HuH-7 (cell line): Measurements from ENCODE around the gene PHC2.
A peak's percentile ranks its signal among the peaks of the same experiment; 100 is the strongest.
"Not testable (repeated sequence)": the region's sequence is repeated elsewhere in the genome, so short reads cannot be mapped to it uniquely, and the experiment has no call there.

Experiments
- DNase-seq: peaks from one replicate; pipeline ENCODE4 v3.0.0; 2011; ENCODE audit warnings: low spot score

PHC2 gene

DNA sequence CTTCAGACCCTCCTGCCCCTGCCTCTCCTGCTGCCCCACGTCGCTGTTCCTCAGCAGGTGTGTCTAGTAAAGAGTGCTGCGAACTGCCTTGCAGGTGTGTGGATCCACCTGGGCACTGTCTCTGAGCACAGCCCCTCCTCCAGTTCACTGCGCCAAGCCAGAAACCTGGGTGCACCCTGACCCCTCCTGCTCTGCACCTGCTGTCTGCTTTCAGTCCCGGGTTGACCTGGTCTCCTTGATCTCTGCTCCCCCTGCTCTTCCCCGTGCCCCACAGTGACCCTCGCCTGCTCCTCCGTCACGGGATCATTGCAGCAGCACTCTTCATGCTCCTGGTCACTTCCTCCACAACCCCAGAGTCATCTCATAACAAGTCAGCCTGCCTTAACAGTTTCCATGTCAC, 116.5 kb downstream of the PHC2 start:
- DNase-seq = no peak

DNA sequence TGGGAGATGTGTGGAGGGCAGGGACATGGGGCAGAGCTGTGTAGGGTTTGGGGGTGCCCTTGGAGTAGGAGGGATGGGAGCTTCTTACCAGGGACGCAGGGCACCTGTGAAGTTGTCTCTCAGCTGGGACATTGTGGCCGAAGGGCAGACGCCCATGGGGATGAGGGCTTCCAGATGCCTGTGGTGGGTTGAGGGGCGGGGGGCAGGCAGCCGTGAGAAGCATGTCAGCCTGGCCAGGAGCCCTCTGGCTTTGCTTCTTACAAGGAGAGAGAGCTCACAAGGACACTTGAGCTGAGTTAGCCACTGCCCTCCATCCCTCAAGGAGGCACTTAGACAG, 118.5 kb downstream of the PHC2 start:
- no peak for DNase-seq

DNA sequence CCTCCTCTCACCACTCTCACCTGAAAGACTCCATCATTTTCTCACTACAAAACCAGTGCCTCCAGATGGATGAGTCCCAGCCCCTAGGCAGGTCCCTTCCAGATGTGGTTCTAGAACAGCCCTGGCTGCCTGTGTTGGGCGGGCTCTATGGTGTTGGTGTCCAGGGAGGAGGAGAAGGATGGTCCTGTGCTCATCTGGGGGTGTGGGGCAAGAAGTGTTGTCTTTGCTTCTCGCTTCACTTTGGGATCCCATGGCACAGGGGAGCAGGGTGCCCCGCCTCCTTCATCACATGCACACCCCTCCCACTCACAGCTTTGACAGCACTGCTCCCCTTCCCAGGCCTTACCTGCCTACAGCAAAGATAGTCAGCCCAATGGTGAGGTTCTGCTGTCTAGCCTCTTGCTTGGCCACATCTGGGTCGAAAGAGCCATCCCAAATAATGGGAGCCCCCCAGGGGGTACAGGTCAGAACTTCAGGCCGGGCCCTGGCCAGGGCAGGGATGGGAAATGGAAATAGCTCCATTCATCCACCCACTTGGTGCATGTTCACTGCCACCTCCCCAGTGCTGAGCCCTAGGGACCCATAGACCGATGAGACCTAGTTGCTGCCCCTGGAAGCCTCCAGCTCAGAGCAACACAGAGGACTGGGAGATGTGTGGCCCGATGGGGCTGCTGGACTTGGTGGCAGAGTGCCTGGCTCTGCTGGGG, 119.0 kb downstream of the PHC2 start:
- DNase-seq = no peak

DNA sequence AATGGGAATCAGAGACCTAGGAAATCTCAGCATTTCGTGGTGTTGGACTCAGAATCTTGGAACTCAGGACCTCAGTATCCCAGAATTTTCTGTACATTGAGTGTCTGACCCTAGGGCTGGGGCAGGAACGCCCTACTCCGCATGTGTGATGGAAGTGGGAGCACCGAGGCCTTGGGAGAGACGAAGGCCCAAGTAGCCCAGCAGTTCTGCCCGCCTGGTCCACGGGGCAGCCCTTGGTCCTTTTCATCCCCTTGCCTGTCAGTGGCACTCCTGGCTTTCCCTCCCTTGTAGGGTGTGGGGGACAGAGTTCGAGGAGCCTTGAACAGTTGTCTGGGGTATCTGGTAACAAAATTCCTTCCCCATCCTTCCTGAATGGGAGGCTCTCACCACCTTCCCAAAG, 120.2 kb downstream of the PHC2 start:
- no peak for DNase-seq

DNA sequence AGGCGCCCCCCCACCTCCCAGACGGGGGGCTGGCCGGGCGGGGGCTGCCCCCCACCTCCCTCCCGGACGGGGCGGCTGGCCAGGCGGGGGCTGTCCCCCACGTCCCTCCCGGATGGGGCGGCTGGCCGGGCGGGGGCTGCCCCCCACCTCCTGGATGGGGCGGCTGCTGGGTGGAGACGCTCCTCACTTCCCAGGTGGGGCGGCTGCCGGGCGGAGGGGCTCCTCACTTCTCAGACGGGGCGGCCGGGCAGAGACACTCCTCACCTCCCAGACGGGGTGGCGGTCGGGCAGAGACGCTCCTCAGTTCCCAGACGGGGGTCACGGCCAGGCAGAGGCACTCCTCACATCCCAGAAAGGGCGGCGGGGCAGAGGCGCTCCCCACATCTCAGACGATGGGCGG, 121.5 kb downstream of the PHC2 start:
- DNase-seq = not testable (repeated sequence)

GRCh38 chr1:33307494-33307864, 123.4 kb downstream of the PHC2 start:
- DNase-seq = no peak

DNA sequence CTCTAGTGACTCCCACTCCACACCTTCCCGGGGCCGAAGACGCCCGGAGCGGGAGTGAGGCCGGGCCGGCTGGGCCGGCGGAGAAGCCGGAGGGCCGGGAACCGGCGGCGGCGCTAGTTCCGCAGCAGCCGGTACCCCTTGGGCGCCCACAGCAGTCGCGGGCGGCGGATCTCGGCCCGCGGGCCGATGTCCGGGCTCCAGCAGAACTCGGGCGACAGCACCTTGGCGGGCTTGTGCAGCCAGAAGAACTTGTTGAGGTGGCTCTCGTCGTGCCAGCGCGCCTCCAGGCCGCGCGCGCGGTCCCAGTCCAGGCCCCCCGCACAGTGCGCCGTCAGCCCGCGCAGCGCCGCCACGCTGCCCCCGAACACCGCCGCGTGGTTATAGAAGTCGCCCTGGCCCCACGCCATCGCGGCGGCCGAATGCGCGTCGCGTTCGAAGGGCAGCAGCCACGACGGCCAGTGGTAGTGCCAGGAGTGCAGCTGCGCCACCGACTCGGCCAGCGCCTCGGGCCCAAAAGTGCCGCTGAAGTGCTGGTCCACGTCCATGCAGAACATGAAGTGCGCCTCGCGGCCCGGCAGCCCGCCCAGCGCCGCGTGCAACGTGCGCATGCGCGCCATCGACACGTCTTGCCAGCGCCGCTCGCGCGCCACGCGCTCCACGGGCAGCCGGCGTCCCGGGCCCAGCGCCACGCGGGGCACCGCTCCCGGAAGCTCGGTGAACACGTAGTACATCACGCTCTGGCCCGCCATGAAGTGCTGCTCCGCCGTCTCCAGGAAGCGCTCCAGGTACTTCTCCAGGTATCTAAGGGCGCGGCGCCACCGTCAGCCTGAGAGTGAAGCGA, 124.0 kb downstream of the PHC2 start:
- no peak for DNase-seq

DNA sequence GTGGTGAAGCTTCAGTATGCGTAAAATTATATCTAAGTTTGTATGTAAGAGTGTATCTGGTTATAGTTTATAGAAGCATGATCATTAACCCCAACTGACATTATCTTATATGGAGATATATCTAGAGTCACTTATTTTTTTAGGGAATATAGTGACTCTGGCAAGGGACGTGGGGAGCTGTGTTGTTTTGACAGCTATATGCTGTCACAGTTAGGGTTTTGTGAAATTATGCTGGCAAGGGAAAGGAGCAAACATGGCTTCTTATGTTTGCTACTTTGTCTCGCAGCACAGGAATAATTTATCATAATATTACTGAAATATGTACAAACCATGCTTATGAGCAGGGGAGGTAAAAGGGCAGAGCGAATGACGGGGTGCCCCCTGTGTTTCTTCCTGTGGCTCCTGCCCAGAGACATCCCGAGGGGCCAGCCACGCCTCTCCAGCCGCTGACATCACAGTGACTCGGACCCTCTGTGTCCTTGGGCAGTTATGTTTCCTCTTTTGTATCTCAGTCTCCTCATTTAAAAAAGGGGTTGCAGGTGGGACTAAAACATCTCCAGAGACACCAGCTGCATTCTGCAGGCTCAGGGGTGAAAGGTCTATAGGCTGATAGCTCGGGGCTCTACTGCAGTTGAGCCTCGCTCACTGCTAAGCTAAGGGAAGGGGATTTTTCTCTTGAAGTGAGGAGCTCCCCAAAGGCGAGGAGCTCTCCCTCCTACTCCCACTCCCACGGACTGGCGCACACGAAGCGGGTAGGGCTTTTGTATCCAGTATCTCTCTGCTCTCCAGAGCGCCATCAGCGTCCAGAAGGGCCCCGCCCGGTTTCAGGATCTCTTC, 124.9 kb downstream of the PHC2 start:
- no peak for DNase-seq

DNA sequence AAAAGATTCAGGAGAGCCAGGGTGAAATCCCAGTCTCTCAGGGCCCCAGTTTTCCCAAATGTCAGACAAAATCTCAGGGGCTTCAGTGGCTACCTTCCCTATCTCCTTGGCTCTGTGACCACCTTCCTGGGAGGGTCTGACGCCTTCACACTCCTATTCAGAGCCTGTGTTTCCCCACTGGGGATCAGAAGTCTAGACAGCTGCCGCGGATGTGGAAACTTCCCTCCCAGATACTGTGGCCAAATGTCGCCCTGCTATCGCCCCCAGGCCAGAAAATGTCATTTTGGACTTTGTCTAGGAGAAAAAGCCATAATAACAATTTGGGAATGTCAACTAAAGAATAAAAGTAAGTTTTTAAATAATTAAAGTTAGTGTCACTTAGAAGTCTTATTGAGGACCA, 125.9 kb downstream of the PHC2 start:
- DNase-seq = no peak

DNA sequence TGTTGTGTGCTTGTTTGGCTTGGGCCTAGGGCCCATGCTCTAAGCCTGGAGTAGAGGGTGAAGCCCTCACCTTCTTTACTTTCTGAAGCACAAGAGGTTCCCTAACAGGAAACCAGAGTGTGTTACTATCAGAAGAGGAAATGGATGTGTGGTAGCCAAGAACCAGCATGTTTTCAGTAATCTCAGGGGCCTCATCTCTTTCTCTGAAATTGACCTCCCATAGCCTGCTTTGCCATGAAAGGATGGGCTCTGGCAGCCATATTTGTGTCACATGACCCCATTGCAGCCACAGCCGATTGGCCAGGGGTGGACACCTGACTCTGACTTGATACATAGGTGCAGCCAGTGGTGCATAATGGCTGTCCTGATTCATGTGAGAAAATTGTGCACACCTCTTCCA, 128.6 kb downstream of the PHC2 start:
- DNase-seq = no peak

GRCh38 chr1:33301273-33301984, 129.5 kb downstream of the PHC2 start:
- DNase-seq = no peak

- DNase-seq = no peak
Measured at GRCh38 chr1:33300673-33301072, 130.2 kb downstream of the PHC2 start.

- no peak for DNase-seq
Measured at GRCh38 chr1:33299461-33300155, 131.3 kb downstream of the PHC2 start.

DNA sequence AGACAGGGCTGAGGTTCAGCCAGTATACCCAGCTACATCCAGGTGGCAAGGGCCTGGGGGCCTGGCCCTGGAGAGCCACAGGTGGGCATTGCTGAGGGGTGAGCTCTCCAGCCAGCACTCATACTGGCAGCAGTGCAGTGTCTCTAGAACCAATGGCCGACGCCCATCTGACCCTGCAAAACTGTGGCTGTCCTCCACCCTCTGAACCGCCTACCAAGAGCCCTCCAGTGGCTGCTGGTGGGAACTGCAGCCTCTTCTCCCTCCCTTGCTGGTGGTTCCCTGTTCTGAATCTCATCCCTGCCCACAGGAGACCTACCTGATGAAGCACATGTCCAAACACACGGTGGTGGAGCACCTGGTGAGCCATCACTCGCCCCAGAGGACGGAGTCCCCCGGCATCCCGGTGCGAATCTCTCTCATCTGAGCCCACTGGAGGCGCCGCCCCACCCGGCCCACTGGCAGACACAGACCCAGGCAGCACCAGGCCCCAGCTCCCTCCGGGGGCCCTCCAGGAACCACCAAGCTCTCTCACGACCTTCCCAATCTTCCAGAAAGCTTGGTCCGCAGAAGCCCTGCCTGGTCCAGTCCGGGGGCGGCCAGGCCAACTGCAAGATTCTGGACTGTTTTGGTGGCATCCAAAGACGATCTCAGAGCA, 132.1 kb downstream of the PHC2 start:
- peak; percentile 84 for DNase-seq

DNA sequence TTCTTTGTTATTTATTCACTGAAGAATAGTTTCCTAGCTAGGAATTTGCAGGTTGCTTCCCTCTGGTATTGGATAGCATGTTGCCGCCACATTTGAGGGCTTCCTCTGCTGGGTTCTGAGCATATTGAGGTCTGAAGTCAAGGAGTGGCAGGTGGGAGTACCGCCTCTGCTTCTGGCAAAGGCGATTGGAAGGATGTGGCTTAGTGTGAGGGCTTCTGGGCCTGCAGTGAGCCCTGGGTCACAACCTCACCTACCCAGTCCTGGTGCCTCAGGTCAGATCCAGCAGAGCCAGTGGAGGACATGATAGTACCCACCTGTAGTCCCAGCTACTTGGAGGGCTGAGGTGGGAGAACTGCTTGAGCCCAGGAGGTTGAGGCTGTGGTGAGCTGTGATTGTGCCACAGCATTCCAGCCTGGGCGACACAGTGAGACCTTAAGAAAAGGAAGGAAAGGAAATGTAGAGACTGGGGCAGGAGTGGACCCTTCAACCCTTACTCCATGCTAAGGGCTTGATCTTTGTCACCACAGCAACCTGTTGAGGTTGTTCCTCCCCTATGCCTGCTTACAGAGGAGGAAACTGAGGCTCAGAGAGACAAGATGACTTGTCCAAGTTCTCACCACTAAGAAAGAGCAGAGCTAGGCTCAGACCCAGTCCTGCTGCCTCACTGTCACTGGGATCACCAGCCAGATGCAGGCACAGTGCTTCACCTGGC, 132.8 kb downstream of the PHC2 start:
- DNase-seq = no peak

DNA sequence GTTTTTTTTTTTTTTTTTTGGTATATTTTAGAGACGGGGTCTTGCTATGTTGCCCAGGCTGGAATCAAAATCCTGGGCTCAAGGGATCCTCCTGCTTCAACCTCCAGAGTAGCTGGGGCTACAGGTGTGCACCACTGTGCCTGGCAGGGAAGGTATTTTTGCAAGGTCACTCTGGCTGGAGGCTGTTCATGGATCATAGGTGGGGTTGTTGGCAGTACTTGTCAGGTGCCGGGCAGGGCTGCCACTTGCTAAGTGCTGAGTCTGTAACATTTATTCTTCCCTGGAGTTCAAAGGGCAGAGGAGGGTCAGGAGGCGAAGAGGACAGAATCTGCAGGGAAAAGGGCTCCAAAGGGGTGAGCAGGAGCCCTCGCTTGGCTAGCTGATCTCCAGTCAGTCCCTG, 134.1 kb downstream of the PHC2 start:
- no peak for DNase-seq

DNA sequence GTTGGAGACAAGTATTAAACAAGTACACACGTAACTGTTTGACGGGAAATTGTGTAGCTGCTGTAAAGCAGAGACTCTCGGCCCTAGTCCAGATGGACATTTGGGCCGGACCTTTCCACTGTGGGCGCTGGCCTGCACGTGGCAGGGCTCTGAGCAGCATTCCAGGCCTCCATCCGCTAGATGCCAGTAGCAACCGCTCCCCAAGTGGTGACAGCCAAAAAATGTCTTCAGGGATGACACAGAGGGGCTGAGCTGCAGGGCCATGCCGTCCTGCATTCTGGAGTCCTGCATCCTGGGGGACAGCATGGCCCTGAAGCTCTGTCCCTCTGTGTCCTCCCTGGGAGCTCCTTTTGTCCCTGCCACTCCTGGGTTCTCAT, 134.8 kb downstream of the PHC2 start:
- DNase-seq = no peak

DNA sequence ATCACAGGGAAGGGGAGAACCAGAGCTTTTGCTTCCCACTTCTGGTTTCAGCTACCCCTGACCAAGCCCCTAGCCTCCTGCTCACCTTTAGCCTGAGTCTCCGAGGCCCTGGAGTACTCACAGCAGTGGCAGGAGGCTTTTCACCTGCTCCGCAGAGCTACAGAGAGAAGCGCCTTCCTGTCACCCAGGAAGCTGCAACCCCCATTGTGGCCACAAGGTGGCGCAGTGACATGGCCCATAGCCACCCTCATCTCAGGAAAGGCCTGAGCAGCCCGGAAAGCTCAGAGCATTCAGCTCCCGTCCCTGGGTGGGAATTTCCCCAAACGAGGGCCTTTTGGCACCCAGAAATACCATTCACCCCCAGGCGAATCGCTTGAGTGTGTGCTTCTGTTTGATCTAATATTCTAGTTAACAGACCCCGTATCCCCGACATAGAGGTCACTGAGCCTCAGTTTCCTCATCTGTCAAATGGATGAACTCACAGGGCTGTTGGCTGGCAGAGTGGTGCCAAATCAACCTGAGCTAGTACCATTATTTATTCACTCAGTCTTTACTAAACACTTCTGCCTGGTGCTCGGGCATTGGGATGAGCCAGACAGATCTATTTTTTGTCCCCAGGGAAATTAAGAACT, 135.3 kb downstream of the PHC2 start:
- peak; percentile 91 for DNase-seq

DNA sequence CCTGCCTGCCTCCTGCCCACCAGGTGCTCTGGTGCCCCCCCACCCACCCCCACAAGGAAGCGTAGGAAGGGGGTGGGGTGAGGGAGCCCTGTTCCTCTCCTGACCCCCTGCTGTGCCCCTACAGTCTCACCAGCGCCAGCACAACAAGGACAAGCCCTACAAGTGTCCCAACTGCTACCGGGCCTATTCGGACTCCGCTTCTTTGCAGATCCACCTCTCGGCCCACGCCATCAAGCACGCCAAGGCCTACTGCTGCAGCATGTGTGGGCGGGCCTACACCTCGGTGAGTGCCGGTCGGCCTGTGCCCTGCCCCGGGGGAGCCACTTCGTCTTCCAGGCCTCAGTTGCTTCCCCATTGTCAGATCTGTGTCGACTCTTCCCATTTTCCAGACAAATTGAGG, 135.9 kb downstream of the PHC2 start:
- DNase-seq = no peak
